ENCODE measurements around the gene GAL3ST3. TPM values are rescaled to one million over a fixed set of nuclear protein-coding genes. Genes with fewer than 3 reads are reported as not detected.

GAL3ST3 gene
- total and polyA plus RNA-seq, 2 experiments from 2014 or later, result 15.6 to 63.4 TPM

GRCh38 chr11:66068923-66069714 lies 20.2 kb upstream of the GAL3ST3 start (continued):
- peak; percentile 38 to 43; a peak in 2 of 4 replicates for TF ChIP-seq CTCF (conservative IDR thresholded peaks at IDR 0.05; ENCODE audit: low read depth in 2 of 2)

- DNase-seq (ENCODE audit: low spot score), result peak; percentile 92
- peaks cover 42% of the 10 kb centered on the region for H3F3A ChIP-seq (replicated peaks; ENCODE audit: low read depth)
These were observed 19.3 kb upstream of the GAL3ST3 start for GRCh38 chr11:66068154-66068821.

More at GRCh38 chr11:66068154-66068821, 19.3 kb upstream of the GAL3ST3 start:
- ATAC-seq, result peak; percentile 81
- TF ChIP-seq EZH2 (IDR thresholded peaks at IDR 0.05; ENCODE audit: low read depth, unreplicated experiment) (no peak), CTCF (conservative IDR thresholded peaks at IDR 0.05; ENCODE audit: low read depth in 2 of 2) (peak; percentile 91 to 94)
- TF ChIP-seq, protein P1, sequence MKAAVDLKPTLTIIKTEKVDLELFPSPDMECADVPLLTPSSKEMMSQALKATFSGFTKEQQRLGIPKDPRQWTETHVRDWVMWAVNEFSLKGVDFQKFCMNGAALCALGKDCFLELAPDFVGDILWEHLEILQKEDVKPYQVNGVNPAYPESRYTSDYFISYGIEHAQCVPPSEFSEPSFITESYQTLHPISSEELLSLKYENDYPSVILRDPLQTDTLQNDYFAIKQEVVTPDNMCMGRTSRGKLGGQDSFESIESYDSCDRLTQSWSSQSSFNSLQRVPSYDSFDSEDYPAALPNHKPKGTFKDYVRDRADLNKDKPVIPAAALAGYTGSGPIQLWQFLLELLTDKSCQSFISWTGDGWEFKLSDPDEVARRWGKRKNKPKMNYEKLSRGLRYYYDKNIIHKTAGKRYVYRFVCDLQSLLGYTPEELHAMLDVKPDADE (IDR thresholded peaks at IDR 0.05), result no peak
- Mint-ChIP-seq H3K9me3 (no peaks in the 10 kb centered on the region; the same call in 2 of the 3 replicates), H3K4me1 (peaks cover 27% of the 10 kb centered on the region), H3K4me3 (peak overlapping the region; percentile 70), H3K27me3 (ENCODE audit: insufficient read depth, low read depth, poor library complexity) (peaks cover 14% of the 10 kb centered on the region), H3K27ac (peak overlapping the region; percentile 89), H3K36me3 (ENCODE audit: low read depth) (peaks cover 60% of the 10 kb centered on the region)
- no peaks in the 10 kb centered on the region for H3K9me2 ChIP-seq (ENCODE audit: insufficient read depth)
- H3K79me2 ChIP-seq (replicated peaks; ENCODE audit: insufficient read depth), result peaks cover 33% of the 10 kb centered on the region
- no peaks in the 10 kb centered on the region for H3K27me3 ChIP-seq (ENCODE audit: insufficient read depth)
- H3K27ac ChIP-seq (ENCODE audit: low read depth), result peak overlapping the region; percentile 97
- no peak overlapping the region for H3K4me2 ChIP-seq
- no peak overlapping the region; the same call in 1 of the 2 replicates for H3K4me3 ChIP-seq
- peaks cover 16% of the 10 kb centered on the region for H4K20me1 ChIP-seq (replicated peaks; ENCODE audit: insufficient read depth)
- peaks cover 25% of the 10 kb centered on the region for H3K4me1 ChIP-seq (ENCODE audit: insufficient read depth)
- H2AFZ ChIP-seq, result no peak overlapping the region
- H3K36me3 ChIP-seq (ENCODE audit: insufficient read depth), result peaks cover 33% of the 10 kb centered on the region
